HepG2 (cell line): ENCODE results near the gene AUP1. TPM values are rescaled to one million over a fixed set of nuclear protein-coding genes. Genes with fewer than 3 reads are reported as not detected.
A peak's percentile ranks its signal among the peaks of the same experiment; 100 is the strongest.

Source experiments
- DMAP1 ChIP-seq: IDR thresholded peaks from 2 replicates; pipeline ENCODE4 v1.6.1; 2016
- DPF2 ChIP-seq: sonication (generic); formaldehyde crosslinking; IDR thresholded peaks from 2 replicates; pipeline ENCODE4 v1.4.0; 2020; ENCODE audit warnings: mild to moderate bottlenecking, low read depth, missing genetic modification reagents, borderline replicate concordance
- HNRNPLL ChIP-seq: fragments of 200-400 bp; formaldehyde crosslinking; IDR thresholded peaks from 2 replicates; pipeline ENCODE4 v1.6.1; 2017; ENCODE audit warnings: mild to moderate bottlenecking, low read depth, low read length; ENCODE audit not compliant: poor library complexity, severe bottlenecking
- HOXA5 ChIP-seq: sonication (generic); formaldehyde crosslinking; IDR thresholded peaks from 2 replicates; pipeline ENCODE4 v1.4.0; 2020; ENCODE audit warnings: missing genetic modification reagents
- KLF13 ChIP-seq: sonication (generic); formaldehyde crosslinking; IDR thresholded peaks from 2 replicates; pipeline ENCODE4 v1.4.0; 2020; ENCODE audit warnings: mild to moderate bottlenecking, missing genetic modification reagents
- MEF2D ChIP-seq: sonication (generic); formaldehyde crosslinking; IDR thresholded peaks from 2 replicates; pipeline ENCODE4 v1.5.1; 2020; ENCODE audit warnings: mild to moderate bottlenecking, missing genetic modification reagents
- NAIF1 ChIP-seq: sonication (generic); formaldehyde crosslinking; IDR thresholded peaks from 2 replicates; pipeline ENCODE4 v1.5.0; 2020; ENCODE audit warnings: mild to moderate bottlenecking, missing genetic modification reagents, borderline replicate concordance
- NFATC3 ChIP-seq: sonication (generic); formaldehyde crosslinking; IDR thresholded peaks from 2 replicates; pipeline ENCODE4 v1.5.1; 2020; ENCODE audit warnings: mild to moderate bottlenecking, missing genetic modification reagents
- NRL ChIP-seq: sonication (generic); formaldehyde crosslinking; IDR thresholded peaks from 2 replicates; pipeline ENCODE4 v1.5.0; 2020; ENCODE audit warnings: missing genetic modification reagents, mild to moderate bottlenecking, moderate library complexity, borderline replicate concordance
- RBM22 ChIP-seq: fragments of 200-400 bp; formaldehyde crosslinking; optimal IDR thresholded peaks from 2 replicates; pipeline ENCODE3; 2017; ENCODE audit warnings: mild to moderate bottlenecking, low read length, moderate library complexity
- ZBTB7A ChIP-seq: sonication (generic); formaldehyde crosslinking; IDR thresholded peaks from 2 replicates; pipeline ENCODE4 v1.8.0; 2022; ENCODE audit warnings: mild to moderate bottlenecking, missing genetic modification reagents
- ZFP36L2 ChIP-seq: sonication (generic); formaldehyde crosslinking; IDR thresholded peaks from 2 replicates; pipeline ENCODE4 v1.4.0; 2020; ENCODE audit warnings: missing genetic modification reagents
- ZFY ChIP-seq: sonication (generic); formaldehyde crosslinking; IDR thresholded peaks from 2 replicates; pipeline ENCODE4 v1.4.0; 2020; ENCODE audit warnings: missing genetic modification reagents
- ZNF326 ChIP-seq: sonication (generic); formaldehyde crosslinking; IDR thresholded peaks from 2 replicates; pipeline ENCODE4 v1.4.0; 2020; ENCODE audit warnings: missing genetic modification reagents, borderline replicate concordance
- ZNF431 ChIP-seq: sonication (generic); formaldehyde crosslinking; IDR thresholded peaks from 2 replicates; pipeline ENCODE4 v1.9.0; 2022; ENCODE audit warnings: missing genetic modification reagents, low read depth, mild to moderate bottlenecking, borderline replicate concordance
- ZNF749 ChIP-seq: sonication (generic); formaldehyde crosslinking; IDR thresholded peaks from 2 replicates; pipeline ENCODE4 v1.8.0; 2022; ENCODE audit warnings: mild to moderate bottlenecking, missing genetic modification reagents, moderate library complexity, borderline replicate concordance
- ZNF850 ChIP-seq: sonication (generic); formaldehyde crosslinking; conservative IDR thresholded peaks from 2 replicates; pipeline ENCODE4 v1.9.0; 2021; ENCODE audit warnings: mild to moderate bottlenecking, missing genetic modification reagents
- ZSCAN20 ChIP-seq: sonication (generic); formaldehyde crosslinking; IDR thresholded peaks from 2 replicates; pipeline ENCODE4 v1.4.0; 2020; ENCODE audit warnings: missing genetic modification reagents, mild to moderate bottlenecking, borderline replicate concordance
- polyA plus RNA-seq, 8 experiments: library from polyadenylated mRNA; depleted of rRNA in 3 of 8; stranded (reverse) in 7 of 8; unstranded in 1 of 8; fragments of >200 nt; fragmentation: Illumina TruSeq in 4 of 8; extraction: Trizol in 4 of 8; gene quantifications; 2 replicates each; pipeline versions ENCODE4 v1.2.1 to v1.2.3, GENCODE V29; 2011 to 2016; ENCODE audit warnings: low read depth in 4 of 8, missing spikeins in 1 of 8, mixed read lengths in 1 of 8; ENCODE audit not compliant: insufficient read depth in 1 of 8
- total RNA-seq, 5 experiments: library from RNA; depleted of rRNA; stranded (reverse); fragments of >200 nt; fragmentation: Illumina TruSeq; extraction: Trizol; gene quantifications; 2 replicates each; pipeline ENCODE4 v1.2.3, GENCODE V29; 2016; ENCODE audit warnings: low read depth in 1 of 5
- TF ChIP-seq, protein P1 (sequence below), 2 experiments: sonication (generic) in 1 of 2; formaldehyde crosslinking in 1 of 2; IDR thresholded peaks; 2 replicates each; pipeline versions ENCODE4 v1.4.0 to v1.6.1; 2016 to 2020; ENCODE audit warnings: borderline replicate concordance in 1 of 2, low read depth in 1 of 2, mild to moderate bottlenecking in 1 of 2, missing genetic modification reagents in 1 of 2
- TF ChIP-seq, protein P2 (sequence below): sonication (generic); formaldehyde crosslinking; IDR thresholded peaks from 2 replicates; pipeline ENCODE4 v1.4.0; 2020; ENCODE audit warnings: mild to moderate bottlenecking, missing genetic modification reagents
- TF ChIP-seq, protein P3 (sequence below): sonication (generic); formaldehyde crosslinking; IDR thresholded peaks from 2 replicates; pipeline ENCODE4 v1.8.1; 2023; ENCODE audit warnings: mild to moderate bottlenecking, inconsistent platforms, moderate library complexity, missing genetic modification reagents, borderline replicate concordance

Gene AUP1
- total and polyA plus RNA-seq, 2 of the 13 experiments (the other 11 are each of a cell fraction or from before 2014, with no cell fraction given) = 174 to 267 TPM

DNA sequence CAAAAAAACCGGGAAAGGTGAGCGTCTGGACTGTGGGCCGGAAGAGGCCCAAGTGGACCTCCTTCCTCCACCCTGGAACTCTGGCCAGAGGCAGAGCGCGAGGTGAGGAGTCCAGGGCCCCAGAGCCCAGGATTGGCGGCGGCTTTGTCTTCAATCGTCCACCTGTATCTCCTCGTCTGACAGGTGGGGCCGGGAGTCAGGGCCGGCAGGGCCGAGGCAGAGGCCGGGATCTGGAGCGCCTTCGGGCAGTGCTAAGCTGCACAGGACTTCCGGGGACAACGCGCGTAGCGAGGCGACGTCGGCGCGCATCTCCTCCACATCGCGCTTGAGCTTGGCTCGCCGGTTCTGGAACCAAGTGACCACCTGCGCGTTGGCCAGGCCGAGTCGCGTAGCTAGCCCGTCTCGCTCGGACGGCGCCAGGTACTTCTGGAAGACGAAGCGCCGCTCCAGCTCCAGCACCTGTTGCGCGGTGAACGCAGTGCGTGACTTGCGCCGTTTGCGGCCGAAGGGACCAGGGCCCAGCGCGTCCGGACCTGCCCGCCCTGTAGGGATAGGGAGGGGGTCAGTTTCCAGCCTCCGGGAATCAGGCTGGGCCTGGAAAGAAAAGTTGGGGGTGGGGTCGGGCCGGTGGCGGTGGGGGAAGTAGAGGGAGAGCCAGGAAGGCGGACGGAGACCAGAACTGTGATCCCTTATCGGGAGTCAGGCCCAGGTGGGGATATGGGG, 31.6 kb downstream of the AUP1 start (continued):
- TF ChIP-seq, protein P1, sequence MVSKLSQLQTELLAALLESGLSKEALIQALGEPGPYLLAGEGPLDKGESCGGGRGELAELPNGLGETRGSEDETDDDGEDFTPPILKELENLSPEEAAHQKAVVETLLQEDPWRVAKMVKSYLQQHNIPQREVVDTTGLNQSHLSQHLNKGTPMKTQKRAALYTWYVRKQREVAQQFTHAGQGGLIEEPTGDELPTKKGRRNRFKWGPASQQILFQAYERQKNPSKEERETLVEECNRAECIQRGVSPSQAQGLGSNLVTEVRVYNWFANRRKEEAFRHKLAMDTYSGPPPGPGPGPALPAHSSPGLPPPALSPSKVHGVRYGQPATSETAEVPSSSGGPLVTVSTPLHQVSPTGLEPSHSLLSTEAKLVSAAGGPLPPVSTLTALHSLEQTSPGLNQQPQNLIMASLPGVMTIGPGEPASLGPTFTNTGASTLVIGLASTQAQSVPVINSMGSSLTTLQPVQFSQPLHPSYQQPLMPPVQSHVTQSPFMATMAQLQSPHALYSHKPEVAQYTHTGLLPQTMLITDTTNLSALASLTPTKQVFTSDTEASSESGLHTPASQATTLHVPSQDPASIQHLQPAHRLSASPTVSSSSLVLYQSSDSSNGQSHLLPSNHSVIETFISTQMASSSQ (IDR thresholded peaks at IDR 0.05; ENCODE audit: low read depth) = no peak
- TF ChIP-seq, protein P1 (CRISPR knock-in tag; IDR thresholded peaks at IDR 0.05; ENCODE audit: borderline replicate concordance) = 0 out of 2 replicates have a peak, but pooled peaks have one; percentile 12
- TF ChIP-seq ZNF431 (CRISPR knock-in tag) (0 out of 2 replicates have a peak, but pooled peaks have one; percentile 22), NAIF1 (peak; percentile 100), ZFP36L2 (CRISPR knock-in tag) (no peak), ZNF749 (CRISPR knock-in tag) (peak; percentile 28; the same call in 1 of the 2 replicates), ZSCAN20 (no peak), ZNF850 (0 out of 2 replicates have a peak, but pooled peaks have one; percentile 37), ZNF326 (CRISPR knock-in tag) (peak; percentile 61; the same call in 1 of the 2 replicates), NRL (CRISPR knock-in tag) (peak; percentile 68), HNRNPLL (peak; percentile 100), HOXA5 (CRISPR knock-in tag) (no peak), RBM22 (no peak), KLF13 (CRISPR knock-in tag) (no peak), ZFY (CRISPR knock-in tag) (peak; percentile 59; the same call in 1 of the 2 replicates), NFATC3 (CRISPR knock-in tag) (0 out of 2 replicates have a peak, but pooled peaks have one; percentile 85), DPF2 (peak; percentile 9; the same call in 1 of the 2 replicates), DMAP1 (peak; percentile 33), MEF2D (CRISPR knock-in tag) (0 out of 2 replicates have a peak, but pooled peaks have one; percentile 22), ZBTB7A (CRISPR knock-in tag) (peak; percentile 64; the same call in 1 of the 2 replicates)
- TF ChIP-seq, protein P2, sequence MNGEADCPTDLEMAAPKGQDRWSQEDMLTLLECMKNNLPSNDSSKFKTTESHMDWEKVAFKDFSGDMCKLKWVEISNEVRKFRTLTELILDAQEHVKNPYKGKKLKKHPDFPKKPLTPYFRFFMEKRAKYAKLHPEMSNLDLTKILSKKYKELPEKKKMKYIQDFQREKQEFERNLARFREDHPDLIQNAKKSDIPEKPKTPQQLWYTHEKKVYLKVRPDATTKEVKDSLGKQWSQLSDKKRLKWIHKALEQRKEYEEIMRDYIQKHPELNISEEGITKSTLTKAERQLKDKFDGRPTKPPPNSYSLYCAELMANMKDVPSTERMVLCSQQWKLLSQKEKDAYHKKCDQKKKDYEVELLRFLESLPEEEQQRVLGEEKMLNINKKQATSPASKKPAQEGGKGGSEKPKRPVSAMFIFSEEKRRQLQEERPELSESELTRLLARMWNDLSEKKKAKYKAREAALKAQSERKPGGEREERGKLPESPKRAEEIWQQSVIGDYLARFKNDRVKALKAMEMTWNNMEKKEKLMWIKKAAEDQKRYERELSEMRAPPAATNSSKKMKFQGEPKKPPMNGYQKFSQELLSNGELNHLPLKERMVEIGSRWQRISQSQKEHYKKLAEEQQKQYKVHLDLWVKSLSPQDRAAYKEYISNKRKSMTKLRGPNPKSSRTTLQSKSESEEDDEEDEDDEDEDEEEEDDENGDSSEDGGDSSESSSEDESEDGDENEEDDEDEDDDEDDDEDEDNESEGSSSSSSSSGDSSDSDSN (CRISPR knock-in tag) = peak; percentile 70
- TF ChIP-seq, protein P3, sequence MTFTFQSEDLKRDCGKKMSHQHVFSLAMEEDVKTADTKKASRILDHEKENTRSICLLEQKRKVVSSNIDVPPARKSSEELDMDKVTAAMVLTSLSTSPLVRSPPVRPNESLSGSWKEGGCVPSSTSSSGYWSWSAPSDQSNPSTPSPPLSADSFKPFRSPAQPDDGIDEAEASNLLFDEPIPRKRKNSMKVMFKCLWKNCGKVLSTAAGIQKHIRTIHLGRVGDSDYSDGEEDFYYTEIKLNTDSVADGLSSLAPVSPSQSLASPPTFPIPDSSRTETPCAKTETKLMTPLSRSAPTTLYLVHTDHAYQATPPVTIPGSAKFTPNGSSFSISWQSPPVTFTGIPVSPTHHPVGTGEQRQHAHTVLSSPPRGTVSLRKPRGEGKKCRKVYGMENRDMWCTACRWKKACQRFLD (CRISPR knock-in tag) = 0 out of 2 replicates have a peak, but pooled peaks have one; percentile 58
